A673 (cell line): Measurements from ENCODE around the gene MSRB1. TPM values are rescaled to one million over a fixed set of nuclear protein-coding genes. Genes with fewer than 3 reads are reported as not detected.

Experiments used
- BruUV-seq: library from RNA; stranded (reverse); fragments of 400-500 nt; replicated peaks from 2 replicates; lab custom pipeline; 2021; lab: Mats Ljungman, UMichigan
- CTCF ChIA-PET: fragments of 300-600 bp; sonication (Branson Sonifier 250); formaldehyde crosslinking; loops from one replicate; lab custom pipeline; 2022; ENCODE audit warnings: antibody characterized with exemption; lab: Charles Lee
- POLR2A ChIA-PET: fragments of 300-600 bp; sonication (Branson Sonifier 250); formaldehyde crosslinking; loops from one replicate; lab custom pipeline; 2022; ENCODE audit warnings: antibody characterized with exemption; ENCODE audit not compliant: low non-redundant PET; lab: Charles Lee
- DNase-seq: peaks from one replicate; pipeline ENCODE4 v3.0.0-alpha.2; 2015; ENCODE audit warnings: low spot score
- H3K27ac ChIP-seq: fragments of 200-600 bp; sonication (generic); 2 replicates; pipeline ENCODE4 v1.5.1; 2016; ENCODE audit warnings: mixed run types, low read depth, mild to moderate bottlenecking, mixed read lengths, antibody characterized with exemption, low read length; ENCODE audit not compliant: poor library complexity, severe bottlenecking
- H3K27me3 ChIP-seq: fragments of 200-600 bp; sonication (generic); replicated peaks from 2 replicates; pipeline ENCODE4 v1.6.1; 2017; ENCODE audit warnings: mixed run types, low read depth, mild to moderate bottlenecking, mixed read lengths, antibody characterized with exemption, low read length; ENCODE audit not compliant: insufficient read depth, poor library complexity
- H3K36me3 ChIP-seq: fragments of 200-600 bp; sonication (generic); 2 replicates; pipeline ENCODE4 v1.6.1; 2016; ENCODE audit warnings: mixed run types, mild to moderate bottlenecking, mixed read lengths, antibody characterized with exemption, low read length; ENCODE audit not compliant: insufficient read depth, poor library complexity, severe bottlenecking
- H3K4me1 ChIP-seq: fragments of 200-600 bp; sonication (generic); 2 replicates; pipeline ENCODE4 v1.6.1; 2017; ENCODE audit warnings: mixed run types, mild to moderate bottlenecking, mixed read lengths, antibody characterized with exemption, low read length; ENCODE audit not compliant: insufficient read depth, poor library complexity, severe bottlenecking
- H3K4me3 ChIP-seq: fragments of 200-600 bp; sonication (generic); 2 replicates; pipeline ENCODE4 v1.5.1; 2016; ENCODE audit warnings: low read depth, mixed run types, mild to moderate bottlenecking, mixed read lengths, low read length; ENCODE audit not compliant: poor library complexity, severe bottlenecking
- H3K9me3 ChIP-seq: fragments of 200-600 bp; sonication (generic); 2 replicates; pipeline ENCODE4 v1.6.1; 2016; ENCODE audit warnings: mixed run types, low read depth, mild to moderate bottlenecking, mixed read lengths, antibody characterized with exemption, low read length; ENCODE audit not compliant: poor library complexity, severe bottlenecking
- CTCF ChIP-seq: fragments of 300-800, 200-600 bp; sonication (generic); conservative IDR thresholded peaks from 2 replicates; pipeline ENCODE4 v1.5.1; 2017; ENCODE audit warnings: low read depth, mild to moderate bottlenecking, antibody characterized with exemption, low read length, moderate library complexity, mixed read lengths
- EZH2 ChIP-seq: fragments of 200-600 bp; sonication (generic); IDR thresholded peaks from 2 replicates; pipeline ENCODE4 v1.6.1; 2017; ENCODE audit warnings: borderline replicate concordance, low read depth, mild to moderate bottlenecking, mixed read lengths, antibody characterized with exemption, low read length; ENCODE audit not compliant: poor library complexity, severe bottlenecking
- intact Hi-C: fragments of 100-400 bp; cut with micrococcal nuclease; formaldehyde crosslinking; loops from one replicate; pipeline ENCODE4 v1.10.0; 2022; ENCODE audit not compliant: unreplicated experiment
- total RNA-seq: library from RNA; stranded (reverse); gene quantifications from 2 replicates; pipeline ENCODE4 v1.2.3, GENCODE V29; 2021

The MSRB1 gene
- total RNA-seq, 1 experiment from 2014 or later: 17.7 TPM

- ChIA-PET CTCF (no interaction called here), POLR2A (no interaction called here)
- intact Hi-C loops: no loop called here
- peaks cover 6% of the 10 kb centered on the region for H3K4me1 ChIP-seq
- H3K27ac ChIP-seq: no peak overlapping the region
- TF ChIP-seq EZH2: no peak
- no peak for TF ChIP-seq CTCF
- peak overlapping the region; percentile 44 for H3K4me3 ChIP-seq
- DNase-seq: no peak
- no TSS peak for BruUV-seq
- peaks cover 17% of the 10 kb centered on the region for H3K27me3 ChIP-seq
- no peaks in the 10 kb centered on the region for H3K9me3 ChIP-seq
- peaks cover 7% of the 10 kb centered on the region for H3K36me3 ChIP-seq
Measured at GRCh38 chr16:1990101-1990350, 47.0 kb upstream of the MSRB1 start.

GRCh38 chr16:1989209-1990100, 46.5 kb upstream of the MSRB1 start, which contains the start of gene SYNGR3:
TSS of gene SYNGR3 (plus strand) at chr16:1989970. CDS start at chr16:1990103, 133 bp downstream.
- intact Hi-C loops: no loop called here
- H3K4me1 ChIP-seq: peaks cover 11% of the 10 kb centered on the region
- POLR2A ChIA-PET: no interaction called here
- H3K36me3 ChIP-seq: peaks cover 7% of the 10 kb centered on the region
- no peak for TF ChIP-seq CTCF
- TF ChIP-seq EZH2: no peak
- H3K9me3 ChIP-seq: no peaks in the 10 kb centered on the region
- no peak for DNase-seq
- H3K4me3 ChIP-seq: peak within 1 kb of the TSS; percentile 44
- H3K27ac ChIP-seq: no peak within 1 kb of the TSS
- CTCF ChIA-PET: no interaction called here
- peaks cover 17% of the 10 kb centered on the region for H3K27me3 ChIP-seq
- BruUV-seq: no TSS peak

- ChIA-PET CTCF (no interaction called here), POLR2A (interaction anchor here (0.7 kb wide), 1 partner anchor 22 kb away, joined by 4 read pairs; no protein-coding TSS in a partner anchor)
- Histone ChIP-seq H3K9me3 (no peaks in the 10 kb centered on the region), H3K4me3 (no peak overlapping the region), H3K27me3 (peaks cover 17% of the 10 kb centered on the region), H3K36me3 (peaks cover 7% of the 10 kb centered on the region), H3K4me1 (peaks cover 12% of the 10 kb centered on the region), H3K27ac (no peak overlapping the region)
- intact Hi-C loops: no loop called here
- TF ChIP-seq CTCF (no peak), EZH2 (no peak)
- DNase-seq: no peak
- BruUV-seq: no TSS peak
Measured at GRCh38 chr16:1987198-1987597, 44.2 kb upstream of the MSRB1 start.
